Endothelial cell (in vitro differentiated cells): Measurements from ENCODE around the gene ZNF674. TPM values are rescaled to one million over a fixed set of nuclear protein-coding genes. Genes with fewer than 3 reads are reported as not detected.
A peak's percentile ranks its signal among the peaks of the same experiment; 100 is the strongest.

Experiments used
- DNase-seq: peaks from one replicate; pipeline ENCODE4 v3.0.0; 2021; ENCODE audit warnings: low spot score
- H3K27ac Mint-ChIP-seq: one replicate; pipeline ENCODE4 v1.8.0; 2021; ENCODE audit warnings: mixed read lengths, inconsistent platforms; ENCODE audit not compliant: unreplicated experiment
- H3K27me3 Mint-ChIP-seq: one replicate; pipeline ENCODE4 v1.8.0; 2021; ENCODE audit warnings: mild to moderate bottlenecking, moderate library complexity, mixed read lengths, inconsistent platforms; ENCODE audit not compliant: unreplicated experiment
- H3K36me3 Mint-ChIP-seq: one replicate; pipeline ENCODE4 v1.8.0; 2021; ENCODE audit warnings: mild to moderate bottlenecking, low read depth, mixed read lengths, inconsistent platforms; ENCODE audit not compliant: unreplicated experiment
- H3K4me1 Mint-ChIP-seq: one replicate; pipeline ENCODE4 v1.8.0; 2021; ENCODE audit warnings: mild to moderate bottlenecking, mixed read lengths, inconsistent platforms; ENCODE audit not compliant: unreplicated experiment
- H3K4me3 Mint-ChIP-seq: one replicate; pipeline ENCODE4 v1.8.0; 2021; ENCODE audit warnings: mild to moderate bottlenecking, mixed read lengths, inconsistent platforms; ENCODE audit not compliant: unreplicated experiment
- H3K9me3 Mint-ChIP-seq: one replicate; pipeline ENCODE4 v1.8.0; 2021; ENCODE audit warnings: mixed read lengths, inconsistent platforms; ENCODE audit not compliant: unreplicated experiment
- total RNA-seq: library from RNA; stranded (reverse); fragmentation: NEBNext Ultra II Directional; extraction: Animal tissue kit (Norgen Biotek cat#: 25700); gene quantifications from one replicate; pipeline ENCODE4 v1.2.1, GENCODE V29; 2021; ENCODE audit not compliant: unreplicated experiment
- TF ChIP-seq, protein P1 (sequence below): fragments of 200-600 bp; sonication (generic); IDR thresholded peaks from one replicate; pipeline ENCODE4 v1.5.0; 2021; ENCODE audit warnings: antibody characterized with exemption; ENCODE audit not compliant: unreplicated experiment

The ZNF674 gene
- total RNA-seq, 1 donor from 2014 or later = 7.3 TPM

DNA sequence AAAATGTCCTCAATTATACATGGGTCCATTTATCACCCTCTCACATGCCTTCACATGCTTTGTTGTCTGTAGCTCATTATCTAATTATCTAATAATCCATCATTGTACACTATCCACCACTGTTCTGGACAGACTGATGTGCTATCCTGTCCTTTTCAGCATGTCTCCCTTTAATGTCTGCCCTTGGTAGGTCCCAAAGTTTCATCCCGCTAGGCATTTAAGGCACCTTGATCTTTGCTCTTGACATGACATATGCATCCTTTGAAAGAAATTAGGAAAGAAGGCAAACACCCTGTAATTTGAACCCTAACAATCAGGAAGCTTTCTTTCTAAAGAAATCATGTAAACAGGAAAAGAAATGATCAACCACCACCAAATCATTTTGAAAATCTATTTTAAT is 34.0 kb upstream of the ZNF674 start:
- TF ChIP-seq, protein P1, sequence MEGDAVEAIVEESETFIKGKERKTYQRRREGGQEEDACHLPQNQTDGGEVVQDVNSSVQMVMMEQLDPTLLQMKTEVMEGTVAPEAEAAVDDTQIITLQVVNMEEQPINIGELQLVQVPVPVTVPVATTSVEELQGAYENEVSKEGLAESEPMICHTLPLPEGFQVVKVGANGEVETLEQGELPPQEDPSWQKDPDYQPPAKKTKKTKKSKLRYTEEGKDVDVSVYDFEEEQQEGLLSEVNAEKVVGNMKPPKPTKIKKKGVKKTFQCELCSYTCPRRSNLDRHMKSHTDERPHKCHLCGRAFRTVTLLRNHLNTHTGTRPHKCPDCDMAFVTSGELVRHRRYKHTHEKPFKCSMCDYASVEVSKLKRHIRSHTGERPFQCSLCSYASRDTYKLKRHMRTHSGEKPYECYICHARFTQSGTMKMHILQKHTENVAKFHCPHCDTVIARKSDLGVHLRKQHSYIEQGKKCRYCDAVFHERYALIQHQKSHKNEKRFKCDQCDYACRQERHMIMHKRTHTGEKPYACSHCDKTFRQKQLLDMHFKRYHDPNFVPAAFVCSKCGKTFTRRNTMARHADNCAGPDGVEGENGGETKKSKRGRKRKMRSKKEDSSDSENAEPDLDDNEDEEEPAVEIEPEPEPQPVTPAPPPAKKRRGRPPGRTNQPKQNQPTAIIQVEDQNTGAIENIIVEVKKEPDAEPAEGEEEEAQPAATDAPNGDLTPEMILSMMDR = no peak
- peaks cover 4% of the 10 kb centered on the region for H3K27me3 Mint-ChIP-seq
- no peaks in the 10 kb centered on the region for H3K9me3 Mint-ChIP-seq
- peaks cover 13% of the 10 kb centered on the region for H3K36me3 Mint-ChIP-seq
- DNase-seq = no peak
- H3K4me3 Mint-ChIP-seq = no peak overlapping the region
- H3K27ac Mint-ChIP-seq = no peak overlapping the region
- H3K4me1 Mint-ChIP-seq = peaks cover 31% of the 10 kb centered on the region

DNA sequence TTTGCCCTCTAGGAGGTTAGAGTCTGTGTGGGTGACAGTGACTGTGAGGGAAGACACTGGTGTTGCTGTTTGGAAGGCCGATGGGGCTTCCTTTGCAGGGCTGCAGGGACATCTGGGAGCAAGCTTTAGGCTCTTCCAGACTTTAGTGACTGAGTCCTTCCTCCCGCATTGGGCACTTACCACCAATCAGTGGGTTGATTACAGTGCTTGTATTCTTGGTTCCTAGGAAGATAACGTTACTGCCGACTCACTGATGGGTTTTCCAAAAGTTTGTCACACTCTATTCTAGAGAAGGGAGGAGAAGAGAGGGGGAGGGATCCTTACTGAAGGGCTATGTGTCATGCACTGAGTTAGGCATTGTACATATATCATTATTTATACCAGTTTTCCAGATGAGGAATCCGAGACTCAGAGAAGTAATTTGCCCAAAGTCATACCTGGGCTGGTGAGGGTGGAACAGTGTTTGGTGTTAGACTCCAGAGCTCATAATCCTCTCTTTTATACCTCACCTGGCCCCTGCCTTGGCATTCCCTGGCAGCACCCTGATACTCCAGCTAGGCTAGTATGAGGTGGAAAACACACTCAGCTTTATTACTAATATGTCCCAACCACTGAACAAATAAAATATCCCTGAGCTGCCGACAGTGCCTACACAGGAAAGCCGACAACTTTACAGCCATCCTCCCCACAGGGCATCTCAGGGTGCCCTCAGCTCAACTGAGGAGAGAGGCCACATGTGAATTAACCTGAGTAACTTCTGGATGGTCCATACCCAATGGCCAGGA is 32.2 kb upstream of the ZNF674 start:
- TF ChIP-seq, protein P1 = no peak
- Mint-ChIP-seq H3K4me3 (peak overlapping the region; percentile 95), H3K4me1 (peaks cover 30% of the 10 kb centered on the region), H3K27me3 (peaks cover 5% of the 10 kb centered on the region), H3K27ac (peak overlapping the region; percentile 61), H3K36me3 (peaks cover 9% of the 10 kb centered on the region), H3K9me3 (no peaks in the 10 kb centered on the region)
- no peak for DNase-seq

DNA sequence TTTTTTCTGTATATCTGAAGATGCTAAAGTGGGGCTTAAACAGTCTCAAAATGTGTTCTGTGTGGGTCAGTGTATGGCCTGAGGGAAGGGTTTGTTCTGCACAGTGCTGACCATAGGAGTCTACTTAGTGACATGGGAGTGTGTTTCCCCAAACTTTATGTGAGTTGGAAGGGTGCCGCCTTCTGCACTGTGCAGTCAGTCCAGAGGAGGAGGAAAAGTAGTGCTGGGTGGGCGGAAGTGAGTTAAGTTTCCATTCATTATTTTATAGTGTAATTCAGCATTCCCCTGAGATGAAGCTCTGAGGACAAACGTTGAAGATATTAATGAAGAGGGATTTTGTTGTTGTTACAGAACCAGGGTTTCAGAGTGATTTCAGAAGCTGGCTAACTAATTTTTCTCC is 31.2 kb upstream of the ZNF674 start:
- H3K27me3 Mint-ChIP-seq = peaks cover 6% of the 10 kb centered on the region
- peak overlapping the region; percentile 95 for H3K4me3 Mint-ChIP-seq
- TF ChIP-seq, protein P1 = no peak
- H3K36me3 Mint-ChIP-seq = peaks cover 9% of the 10 kb centered on the region
- DNase-seq = no peak
- H3K27ac Mint-ChIP-seq = peak overlapping the region; percentile 71
- H3K4me1 Mint-ChIP-seq = peaks cover 35% of the 10 kb centered on the region
- H3K9me3 Mint-ChIP-seq = no peaks in the 10 kb centered on the region

DNA sequence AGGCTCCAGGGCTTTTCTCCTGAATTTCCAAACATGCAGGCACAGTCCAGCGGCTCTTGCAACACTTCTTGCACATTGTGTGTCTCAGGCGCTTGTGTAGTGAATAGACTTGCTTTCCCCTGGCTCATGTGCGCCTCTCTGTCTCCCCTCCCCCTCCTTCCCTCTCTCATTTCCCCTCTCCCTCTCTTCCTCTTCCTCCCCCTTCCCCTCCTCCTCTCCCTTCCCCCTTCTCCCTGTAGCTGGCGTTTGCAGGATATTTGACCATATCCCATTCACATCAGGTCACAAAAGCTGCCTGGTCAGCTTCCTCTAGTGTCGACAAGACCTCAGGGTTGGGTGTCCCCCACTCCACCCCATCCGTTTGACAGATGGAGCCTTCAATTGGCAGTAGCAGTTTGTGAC is 30.8 kb upstream of the ZNF674 start:
- Mint-ChIP-seq H3K4me3 (peak overlapping the region; percentile 95), H3K9me3 (no peaks in the 10 kb centered on the region), H3K36me3 (peaks cover 9% of the 10 kb centered on the region), H3K4me1 (peaks cover 35% of the 10 kb centered on the region), H3K27me3 (peaks cover 6% of the 10 kb centered on the region), H3K27ac (peak overlapping the region; percentile 71)
- TF ChIP-seq, protein P1 = no peak
- peak; percentile 12 for DNase-seq

DNA sequence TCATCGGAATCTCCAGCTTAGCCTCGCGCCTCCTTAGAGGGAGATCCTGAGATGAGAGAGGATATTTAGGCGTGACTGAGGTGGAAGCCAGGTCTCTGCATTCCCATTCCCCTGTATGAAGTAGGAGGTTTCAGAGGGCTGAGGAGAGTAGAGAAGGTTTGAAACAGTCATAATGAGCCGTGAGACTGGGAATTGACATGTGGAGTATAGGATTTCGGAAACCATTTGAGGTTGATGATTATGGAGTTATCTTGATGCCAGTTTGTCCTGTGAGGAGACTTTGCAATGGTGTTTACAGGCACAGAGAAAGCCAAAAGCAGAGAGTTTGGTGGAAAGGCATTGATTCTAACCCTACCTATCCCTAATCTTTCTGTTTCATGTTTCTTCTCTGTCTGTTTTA is 30.4 kb upstream of the ZNF674 start:
- Mint-ChIP-seq H3K9me3 (no peaks in the 10 kb centered on the region), H3K4me1 (peaks cover 35% of the 10 kb centered on the region), H3K27me3 (peaks cover 6% of the 10 kb centered on the region), H3K36me3 (peaks cover 9% of the 10 kb centered on the region), H3K4me3 (peak overlapping the region; percentile 95), H3K27ac (peak overlapping the region; percentile 42)
- DNase-seq = no peak
- TF ChIP-seq, protein P1 = no peak
